SW 1271 (cell line): Measurements from ENCODE around the gene C11orf87.
A peak's percentile ranks its signal among the peaks of the same experiment; 100 is the strongest.

Source experiments
- DNase-seq, 2 experiments: peaks; one replicate each; lab custom pipeline; 2025; lab: John Stamatoyannopoulos, UW

C11orf87 gene

GRCh38 chr11:109421981-109422869 lies at the start of gene C11orf87:
TSS of gene C11orf87 (plus strand) at chr11:109422190. CDS start at chr11:109423634, 1,444 bp downstream.
- no peak for DNase-seq

GRCh38 chr11:109374032-109374431 lies 48.0 kb upstream of the C11orf87 start:
- DNase-seq = no peak

GRCh38 chr11:109374441-109374840 lies 47.5 kb upstream of the C11orf87 start:
- DNase-seq = no peak

GRCh38 chr11:109377039-109377742 lies 44.8 kb upstream of the C11orf87 start:
- DNase-seq = no peak

- no peak for DNase-seq
Observed at GRCh38 chr11:109378034-109378433, 44.0 kb upstream of the C11orf87 start.

GRCh38 chr11:109383306-109383705 lies 38.7 kb upstream of the C11orf87 start:
- DNase-seq = no peak

- no peak for DNase-seq
Observed at GRCh38 chr11:109384873-109385272, 37.1 kb upstream of the C11orf87 start.

- no peak for DNase-seq
Observed at GRCh38 chr11:109388982-109389381, 33.0 kb upstream of the C11orf87 start.

GRCh38 chr11:109390752-109391151 lies 31.2 kb upstream of the C11orf87 start:
- no peak for DNase-seq

- DNase-seq = no peak
Observed at GRCh38 chr11:109401545-109401944, 20.4 kb upstream of the C11orf87 start.

GRCh38 chr11:109405671-109406070 lies 16.3 kb upstream of the C11orf87 start:
- DNase-seq = no peak

- DNase-seq = no peak
Observed at GRCh38 chr11:109416601-109417000, 5.4 kb upstream of the C11orf87 start.

- peak in 1 of 2 experiments; percentile 30 for DNase-seq
Observed at GRCh38 chr11:109422870-109423465, 978 bp downstream of the C11orf87 start.

GRCh38 chr11:109423466-109424190 lies 1.6 kb downstream of the C11orf87 start:
- DNase-seq = no peak

GRCh38 chr11:109424901-109425300 lies 2.9 kb downstream of the C11orf87 start:
- DNase-seq = no peak

- DNase-seq = no peak
Observed at GRCh38 chr11:109425554-109425953, 3.6 kb downstream of the C11orf87 start.

GRCh38 chr11:109426442-109427240 lies 4.7 kb downstream of the C11orf87 start:
- peak in 1 of 2 experiments; percentile 42 for DNase-seq

GRCh38 chr11:109432105-109432504 lies 10.1 kb downstream of the C11orf87 start:
- DNase-seq = no peak

GRCh38 chr11:109433753-109434256 lies 11.8 kb downstream of the C11orf87 start:
- DNase-seq = no peak

GRCh38 chr11:109435121-109435742 lies 13.2 kb downstream of the C11orf87 start:
- no peak for DNase-seq
